GM12878 (cell line): ENCODE data around the gene PPP1R36. TPM values are rescaled to one million over a fixed set of nuclear protein-coding genes. Genes with fewer than 3 reads are reported as not detected.
A peak's percentile ranks its signal among the peaks of the same experiment; 100 is the strongest.

Experiments
- BACH1 ChIP-seq: fragments of 450-650 bp; IDR thresholded peaks from 2 replicates; pipeline ENCODE4 v1.6.1; 2017; ENCODE audit warnings: mild to moderate bottlenecking, borderline replicate concordance
- CBFB ChIP-seq: IDR thresholded peaks from 2 replicates; pipeline ENCODE4 v1.6.1; 2016; ENCODE audit warnings: antibody characterized with exemption, low read depth
- CHD1 ChIP-seq: IDR thresholded peaks from 2 replicates; pipeline ENCODE4 v1.6.1; 2012; ENCODE audit warnings: low read depth, low read length, improper control_type of control experiment
- CHD2 ChIP-seq: IDR thresholded peaks from 2 replicates; pipeline ENCODE4 v1.6.1; 2011; ENCODE audit warnings: low read depth, low read length, improper control_type of control experiment, borderline replicate concordance
- CREB1 ChIP-seq: IDR thresholded peaks from 2 replicates; pipeline ENCODE4 v1.6.1; 2012; ENCODE audit warnings: low read depth, mild to moderate bottlenecking, inconsistent platforms
- ESRRA ChIP-seq: IDR thresholded peaks from 2 replicates; pipeline ENCODE4 v1.6.1; 2012; ENCODE audit warnings: mild to moderate bottlenecking, low read length, improper control_type of control experiment
- IKZF2 ChIP-seq, 2 experiments: fragments of 450-650 bp; IDR thresholded peaks; 2 replicates each; pipeline ENCODE4 v1.6.1; 2017; ENCODE audit warnings: mild to moderate bottlenecking in 2 of 2, moderate library complexity in 2 of 2
- MEF2A ChIP-seq: IDR thresholded peaks from 2 replicates; pipeline ENCODE4 v1.6.1; 2011; ENCODE audit warnings: low read depth, mild to moderate bottlenecking, low read length, moderate library complexity; ENCODE audit not compliant: insufficient read depth
- MTA2 ChIP-seq: fragments of 450-650 bp; IDR thresholded peaks from 2 replicates; pipeline ENCODE4 v1.6.1; 2016; ENCODE audit warnings: low read depth, mild to moderate bottlenecking, moderate library complexity
- RB1 ChIP-seq: fragments of 450-650 bp; formaldehyde crosslinking; IDR thresholded peaks from 2 replicates; pipeline ENCODE4 v1.6.1; 2017; ENCODE audit warnings: mild to moderate bottlenecking, borderline replicate concordance
- SMC3 ChIP-seq: IDR thresholded peaks from 2 replicates; pipeline ENCODE4 v1.6.1; 2011; ENCODE audit warnings: low read length, improper control_type of control experiment, borderline replicate concordance
- SUZ12 ChIP-seq: fragments of 200-600 bp; sonication (generic); IDR thresholded peaks from one replicate; pipeline ENCODE4 v1.6.1; 2018; ENCODE audit warnings: antibody characterized with exemption, mild to moderate bottlenecking; ENCODE audit not compliant: unreplicated experiment
- TBL1XR1 ChIP-seq: IDR thresholded peaks from 2 replicates; pipeline ENCODE4 v1.6.1; 2012; ENCODE audit warnings: low read depth, low read length, improper control_type of control experiment
- YBX1 ChIP-seq: fragments of 450-650 bp; IDR thresholded peaks from 2 replicates; pipeline ENCODE4 v1.6.1; 2016; ENCODE audit warnings: antibody characterized with exemption
- YY1 ChIP-seq: IDR thresholded peaks from 2 replicates; pipeline ENCODE4 v1.6.1; 2011; ENCODE audit warnings: low read depth, mild to moderate bottlenecking, low read length
- ZNF207 ChIP-seq: fragments of 450-650 bp; IDR thresholded peaks from 2 replicates; pipeline ENCODE4 v1.6.1; 2014; ENCODE audit warnings: antibody characterized with exemption, mild to moderate bottlenecking, borderline replicate concordance
- ZNF217 ChIP-seq: fragments of 450-650 bp; IDR thresholded peaks from 2 replicates; pipeline ENCODE4 v1.6.1; 2017; ENCODE audit warnings: antibody characterized with exemption, mild to moderate bottlenecking
- polyA plus RNA-seq, 11 experiments: library from polyadenylated mRNA; depleted of rRNA in 4 of 11; unstranded in 6 of 11; stranded (reverse) in 5 of 11; fragments of >200 nt; fragmentation: Nextera tagmentation in 4 of 11; fragmentation: Illumina TruSeq in 1 of 11; extraction: Ambion mirVana in 4 of 11; extraction: Trizol in 1 of 11; gene quantifications; 1 replicate in 1 of 11; 2 replicates in 10 of 11; pipeline versions ENCODE4 v1.2.1 to v1.2.3, GENCODE V29; 2011 to 2016; ENCODE audit warnings: inconsistent platforms in 2 of 11, missing spikeins in 2 of 11, low read depth in 1 of 11
- total RNA-seq, 4 experiments: library from RNA; depleted of rRNA in 3 of 4; stranded (reverse); fragments of >200 nt in 3 of 4; fragmentation: Illumina TruSeq in 1 of 4; extraction: Trizol in 1 of 4; gene quantifications; 2 replicates each; pipeline versions ENCODE4 v1.2.1 to v1.2.3, GENCODE V29; 2013 to 2021
- TF ChIP-seq, protein P1 (sequence below): IDR thresholded peaks from 2 replicates; pipeline ENCODE4 v1.6.1; 2011; ENCODE audit warnings: borderline replicate concordance, low read depth, mild to moderate bottlenecking, moderate library complexity, low read length; ENCODE audit not compliant: insufficient read depth, poor library complexity, severe bottlenecking
- TF ChIP-seq, protein P2 (sequence below): IDR thresholded peaks from 2 replicates; pipeline ENCODE4 v1.6.1; 2011; ENCODE audit warnings: low read depth, low read length, improper control_type of control experiment, borderline replicate concordance
- TF ChIP-seq, protein P3 (sequence below): fragments of 450-650 bp; IDR thresholded peaks from 2 replicates; pipeline ENCODE4 v1.6.1; 2017; ENCODE audit warnings: mild to moderate bottlenecking, moderate library complexity
- TF ChIP-seq, protein P4 (sequence below): fragments of 450-650 bp; IDR thresholded peaks from 2 replicates; pipeline ENCODE4 v1.6.1; 2017; ENCODE audit warnings: borderline replicate concordance

The PPP1R36 gene
- total and polyA plus RNA-seq, 10 of the 15 experiments (the other 5 are each of a cell fraction or from before 2014, with no cell fraction given) = 0.12 to 0.13 TPM; not detected in 8

DNA sequence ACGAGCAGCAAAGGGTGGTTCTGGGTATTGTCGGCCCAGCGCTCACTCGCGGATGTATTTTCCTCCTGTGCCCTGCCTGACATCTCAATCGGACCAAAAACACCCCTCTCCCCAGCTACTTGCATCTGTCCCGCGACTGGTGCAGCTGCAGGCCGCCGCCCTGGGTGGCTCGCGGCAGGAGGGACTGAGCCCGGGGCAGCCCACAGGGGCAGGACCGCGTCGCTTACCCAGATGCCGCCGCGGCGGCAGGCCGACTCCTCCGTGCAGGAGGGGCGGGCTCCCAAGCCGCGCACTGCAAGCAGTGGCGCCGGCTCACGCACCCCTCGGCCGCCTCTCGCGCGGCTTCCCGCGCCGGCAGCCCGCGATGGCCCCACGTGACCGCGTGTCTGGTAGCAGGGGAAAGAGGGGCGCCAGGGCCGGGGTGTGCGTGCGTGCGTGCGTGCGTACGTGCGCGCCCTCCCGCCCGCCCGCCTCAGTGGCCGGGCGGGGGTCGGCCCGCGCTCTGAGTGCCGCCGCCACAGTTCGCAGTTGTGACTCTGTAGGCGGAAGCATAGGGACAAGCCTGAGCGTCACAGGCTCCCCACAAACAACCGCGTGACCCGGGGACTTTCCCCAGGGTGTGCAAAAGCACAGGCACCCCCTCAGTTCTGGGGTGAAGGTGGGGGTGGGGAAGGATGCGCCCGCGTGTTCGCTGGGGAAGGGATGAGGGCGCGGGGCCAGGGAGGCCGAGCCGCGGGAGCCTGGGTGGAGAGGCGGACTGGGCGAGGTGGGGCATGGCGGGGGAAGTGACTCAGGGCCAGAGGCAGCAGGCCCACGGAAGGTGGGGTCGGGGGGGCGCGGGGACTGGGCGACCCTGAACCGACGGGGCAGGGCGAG is 46.1 kb upstream of the PPP1R36 start, which contains the start of gene ZBTB25 (continued):
- TF ChIP-seq BACH1 (peak; percentile 46; the same call in 1 of the 2 replicates), YY1 (peak; percentile 45; the same call in 1 of the 2 replicates), MEF2A (0 out of 2 replicates have a peak, but pooled peaks have one; percentile 54), SMC3 (no peak), SUZ12 (no peak), TBL1XR1 (peak; percentile 86), CREB1 (peak; percentile 77), ZNF217 (no peak), IKZF2 (IDR thresholded peaks at IDR 0.05) (peak in 1 of 2 experiments; percentile 48; a peak in 1 of 4 replicates), CHD2 (peak; percentile 97), MTA2 (peak; percentile 43; the same call in 1 of the 2 replicates), YBX1 (no peak), CHD1 (peak; percentile 86; the same call in 1 of the 2 replicates), CBFB (no peak), ESRRA (no peak; the same call in 1 of the 2 replicates), ZNF207 (peak; percentile 88; the same call in 1 of the 2 replicates), RB1 (peak; percentile 87; the same call in 1 of the 2 replicates)
- TF ChIP-seq, protein P1, sequence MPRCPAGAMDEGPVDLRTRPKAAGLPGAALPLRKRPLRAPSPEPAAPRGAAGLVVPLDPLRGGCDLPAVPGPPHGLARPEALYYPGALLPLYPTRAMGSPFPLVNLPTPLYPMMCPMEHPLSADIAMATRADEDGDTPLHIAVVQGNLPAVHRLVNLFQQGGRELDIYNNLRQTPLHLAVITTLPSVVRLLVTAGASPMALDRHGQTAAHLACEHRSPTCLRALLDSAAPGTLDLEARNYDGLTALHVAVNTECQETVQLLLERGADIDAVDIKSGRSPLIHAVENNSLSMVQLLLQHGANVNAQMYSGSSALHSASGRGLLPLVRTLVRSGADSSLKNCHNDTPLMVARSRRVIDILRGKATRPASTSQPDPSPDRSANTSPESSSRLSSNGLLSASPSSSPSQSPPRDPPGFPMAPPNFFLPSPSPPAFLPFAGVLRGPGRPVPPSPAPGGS = peak; percentile 83
- TF ChIP-seq, protein P2, sequence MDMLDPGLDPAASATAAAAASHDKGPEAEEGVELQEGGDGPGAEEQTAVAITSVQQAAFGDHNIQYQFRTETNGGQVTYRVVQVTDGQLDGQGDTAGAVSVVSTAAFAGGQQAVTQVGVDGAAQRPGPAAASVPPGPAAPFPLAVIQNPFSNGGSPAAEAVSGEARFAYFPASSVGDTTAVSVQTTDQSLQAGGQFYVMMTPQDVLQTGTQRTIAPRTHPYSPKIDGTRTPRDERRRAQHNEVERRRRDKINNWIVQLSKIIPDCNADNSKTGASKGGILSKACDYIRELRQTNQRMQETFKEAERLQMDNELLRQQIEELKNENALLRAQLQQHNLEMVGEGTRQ = peak; percentile 74
- TF ChIP-seq, protein P3, sequence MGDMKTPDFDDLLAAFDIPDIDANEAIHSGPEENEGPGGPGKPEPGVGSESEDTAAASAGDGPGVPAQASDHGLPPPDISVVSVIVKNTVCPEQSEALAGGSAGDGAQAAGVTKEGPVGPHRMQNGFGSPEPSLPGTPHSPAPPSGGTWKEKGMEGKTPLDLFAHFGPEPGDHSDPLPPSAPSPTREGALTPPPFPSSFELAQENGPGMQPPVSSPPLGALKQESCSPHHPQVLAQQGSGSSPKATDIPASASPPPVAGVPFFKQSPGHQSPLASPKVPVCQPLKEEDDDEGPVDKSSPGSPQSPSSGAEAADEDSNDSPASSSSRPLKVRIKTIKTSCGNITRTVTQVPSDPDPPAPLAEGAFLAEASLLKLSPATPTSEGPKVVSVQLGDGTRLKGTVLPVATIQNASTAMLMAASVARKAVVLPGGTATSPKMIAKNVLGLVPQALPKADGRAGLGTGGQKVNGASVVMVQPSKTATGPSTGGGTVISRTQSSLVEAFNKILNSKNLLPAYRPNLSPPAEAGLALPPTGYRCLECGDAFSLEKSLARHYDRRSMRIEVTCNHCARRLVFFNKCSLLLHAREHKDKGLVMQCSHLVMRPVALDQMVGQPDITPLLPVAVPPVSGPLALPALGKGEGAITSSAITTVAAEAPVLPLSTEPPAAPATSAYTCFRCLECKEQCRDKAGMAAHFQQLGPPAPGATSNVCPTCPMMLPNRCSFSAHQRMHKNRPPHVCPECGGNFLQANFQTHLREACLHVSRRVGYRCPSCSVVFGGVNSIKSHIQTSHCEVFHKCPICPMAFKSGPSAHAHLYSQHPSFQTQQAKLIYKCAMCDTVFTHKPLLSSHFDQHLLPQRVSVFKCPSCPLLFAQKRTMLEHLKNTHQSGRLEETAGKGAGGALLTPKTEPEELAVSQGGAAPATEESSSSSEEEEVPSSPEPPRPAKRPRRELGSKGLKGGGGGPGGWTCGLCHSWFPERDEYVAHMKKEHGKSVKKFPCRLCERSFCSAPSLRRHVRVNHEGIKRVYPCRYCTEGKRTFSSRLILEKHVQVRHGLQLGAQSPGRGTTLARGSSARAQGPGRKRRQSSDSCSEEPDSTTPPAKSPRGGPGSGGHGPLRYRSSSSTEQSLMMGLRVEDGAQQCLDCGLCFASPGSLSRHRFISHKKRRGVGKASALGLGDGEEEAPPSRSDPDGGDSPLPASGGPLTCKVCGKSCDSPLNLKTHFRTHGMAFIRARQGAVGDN = peak; percentile 95
- TF ChIP-seq, protein P4, sequence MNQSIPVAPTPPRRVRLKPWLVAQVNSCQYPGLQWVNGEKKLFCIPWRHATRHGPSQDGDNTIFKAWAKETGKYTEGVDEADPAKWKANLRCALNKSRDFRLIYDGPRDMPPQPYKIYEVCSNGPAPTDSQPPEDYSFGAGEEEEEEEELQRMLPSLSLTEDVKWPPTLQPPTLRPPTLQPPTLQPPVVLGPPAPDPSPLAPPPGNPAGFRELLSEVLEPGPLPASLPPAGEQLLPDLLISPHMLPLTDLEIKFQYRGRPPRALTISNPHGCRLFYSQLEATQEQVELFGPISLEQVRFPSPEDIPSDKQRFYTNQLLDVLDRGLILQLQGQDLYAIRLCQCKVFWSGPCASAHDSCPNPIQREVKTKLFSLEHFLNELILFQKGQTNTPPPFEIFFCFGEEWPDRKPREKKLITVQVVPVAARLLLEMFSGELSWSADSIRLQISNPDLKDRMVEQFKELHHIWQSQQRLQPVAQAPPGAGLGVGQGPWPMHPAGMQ = no peak
